Measurements from ENCODE around the gene OR4F6.

DNA sequence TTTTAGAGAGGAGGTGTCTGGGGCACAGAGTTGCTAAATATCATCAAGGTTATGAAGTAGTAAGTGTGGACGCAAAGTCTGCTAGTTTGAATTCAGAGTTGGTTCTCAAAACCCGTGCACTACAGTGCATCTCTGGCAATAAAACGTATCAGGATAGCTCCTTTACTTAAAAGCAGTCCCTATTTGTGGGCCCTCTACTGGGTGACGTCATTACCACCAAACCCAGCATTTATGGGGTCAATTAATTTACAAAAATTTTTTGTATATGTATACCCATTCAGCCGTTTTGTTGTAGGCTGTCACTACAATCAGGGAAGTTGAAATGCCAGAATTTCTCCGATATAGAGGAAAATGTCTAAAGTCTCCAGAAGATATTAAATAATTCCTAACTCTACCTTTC lies 17.5 kb downstream of the OR4F6 start:
- TF ChIP-seq, protein P1, sequence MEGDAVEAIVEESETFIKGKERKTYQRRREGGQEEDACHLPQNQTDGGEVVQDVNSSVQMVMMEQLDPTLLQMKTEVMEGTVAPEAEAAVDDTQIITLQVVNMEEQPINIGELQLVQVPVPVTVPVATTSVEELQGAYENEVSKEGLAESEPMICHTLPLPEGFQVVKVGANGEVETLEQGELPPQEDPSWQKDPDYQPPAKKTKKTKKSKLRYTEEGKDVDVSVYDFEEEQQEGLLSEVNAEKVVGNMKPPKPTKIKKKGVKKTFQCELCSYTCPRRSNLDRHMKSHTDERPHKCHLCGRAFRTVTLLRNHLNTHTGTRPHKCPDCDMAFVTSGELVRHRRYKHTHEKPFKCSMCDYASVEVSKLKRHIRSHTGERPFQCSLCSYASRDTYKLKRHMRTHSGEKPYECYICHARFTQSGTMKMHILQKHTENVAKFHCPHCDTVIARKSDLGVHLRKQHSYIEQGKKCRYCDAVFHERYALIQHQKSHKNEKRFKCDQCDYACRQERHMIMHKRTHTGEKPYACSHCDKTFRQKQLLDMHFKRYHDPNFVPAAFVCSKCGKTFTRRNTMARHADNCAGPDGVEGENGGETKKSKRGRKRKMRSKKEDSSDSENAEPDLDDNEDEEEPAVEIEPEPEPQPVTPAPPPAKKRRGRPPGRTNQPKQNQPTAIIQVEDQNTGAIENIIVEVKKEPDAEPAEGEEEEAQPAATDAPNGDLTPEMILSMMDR (conservative IDR thresholded peaks at IDR 0.05; ENCODE audit: low read depth in 2 of 2) = no peak
- no peak for TF ChIP-seq POLR2AphosphoS5 (IDR thresholded peaks at IDR 0.05; ENCODE audit: low read depth)
